Right atrium auricular region (tissue), 2 donors: ENCODE results near the gene TANK. TPM values are rescaled to one million over a fixed set of nuclear protein-coding genes. Genes with fewer than 3 reads are reported as not detected.
"Not testable (repeated sequence)": the region's sequence is repeated elsewhere in the genome, so short reads cannot be mapped to it uniquely, and the experiment has no call there.

Experiments used
- DNase-seq: peaks from one replicate; pipeline ENCODE4 v3.0.0-alpha.2; 2019; ENCODE audit warnings: low spot score
- H3K27ac ChIP-seq, 2 donors: fragments of 200-600 bp; sonication (generic); 1 replicate in 1 of 2; 2 replicates in 1 of 2; pipeline ENCODE4 v1.5.1; 2016 to 2019
- H3K27me3 ChIP-seq, 2 donors: fragments of 200-600 bp; sonication (generic); one replicate each; pipeline versions ENCODE4 v1.5.1 to v1.6.0; 2017 to 2019
- H3K36me3 ChIP-seq: fragments of 200-600 bp; sonication (generic); one replicate; pipeline ENCODE4 v1.5.1; 2016
- H3K4me1 ChIP-seq, 2 donors: fragments of 200-600 bp; sonication (generic); one replicate each; pipeline versions ENCODE4 v1.5.1 to v1.6.0; 2017 to 2019
- H3K4me3 ChIP-seq, 2 donors: fragments of 200-600 bp; sonication (generic); 1 replicate in 1 of 2; 2 replicates in 1 of 2; pipeline ENCODE4 v1.5.1; 2017 to 2019; ENCODE audit warnings: mild to moderate bottlenecking in 1 of 2, moderate library complexity in 1 of 2
- H3K9me3 ChIP-seq, 2 donors: fragments of 200-600 bp; sonication (generic); one replicate each; pipeline ENCODE4 v1.5.1; 2019
- total RNA-seq, 2 donors: library from RNA; depleted of rRNA; stranded (reverse); fragments of >200 nt; gene quantifications; one replicate each; pipeline ENCODE4 v1.1.0, GENCODE V29; 2016
- TF ChIP-seq, protein P1 (sequence below), 2 donors: fragments of 200-600 bp; sonication (generic); IDR thresholded peaks; one replicate each; pipeline ENCODE4 v1.5.1; 2019; ENCODE audit warnings: antibody characterized with exemption in 2 of 2

Gene TANK
- total RNA-seq, 2 donors from 2014 or later, result 40.2 to 50.9 TPM

DNA sequence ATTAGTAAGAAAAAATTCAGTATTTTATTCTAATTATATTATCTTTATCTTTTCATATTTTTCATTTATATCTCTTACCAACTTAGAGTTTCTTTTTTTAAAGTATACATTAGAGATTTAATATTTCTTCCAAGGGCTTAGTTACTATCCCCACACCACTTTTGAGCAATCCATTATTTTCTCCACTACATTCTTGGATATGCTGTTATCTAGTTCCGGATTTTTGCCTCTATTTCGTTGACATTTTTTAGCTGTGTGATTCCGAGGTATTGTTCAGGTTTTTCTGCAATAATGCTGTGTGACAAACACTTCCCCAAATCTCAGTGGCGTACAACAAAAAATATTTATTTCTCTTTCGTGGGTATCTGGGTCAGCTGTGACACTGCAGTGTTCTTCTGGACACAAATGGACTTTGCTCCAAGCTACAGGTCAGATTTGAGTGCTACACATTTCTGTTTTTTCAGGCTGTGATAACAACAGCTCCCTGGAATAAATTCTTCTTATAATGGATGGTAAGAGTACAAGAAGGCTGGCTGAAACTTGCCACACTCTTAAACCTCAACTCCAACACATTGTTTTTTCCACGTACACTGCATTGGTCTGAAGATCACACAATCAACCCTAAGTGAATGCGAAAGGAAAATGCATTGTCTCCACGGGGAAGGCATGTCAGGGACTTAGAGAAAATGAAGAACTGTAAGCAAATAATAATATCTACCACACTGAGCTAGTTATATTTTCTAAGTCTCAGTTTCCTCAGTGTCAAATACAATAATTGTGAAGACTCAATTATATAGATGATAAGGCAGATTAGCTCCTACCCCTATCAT, 97.1 kb downstream of the TANK start:
- TF ChIP-seq, protein P1, sequence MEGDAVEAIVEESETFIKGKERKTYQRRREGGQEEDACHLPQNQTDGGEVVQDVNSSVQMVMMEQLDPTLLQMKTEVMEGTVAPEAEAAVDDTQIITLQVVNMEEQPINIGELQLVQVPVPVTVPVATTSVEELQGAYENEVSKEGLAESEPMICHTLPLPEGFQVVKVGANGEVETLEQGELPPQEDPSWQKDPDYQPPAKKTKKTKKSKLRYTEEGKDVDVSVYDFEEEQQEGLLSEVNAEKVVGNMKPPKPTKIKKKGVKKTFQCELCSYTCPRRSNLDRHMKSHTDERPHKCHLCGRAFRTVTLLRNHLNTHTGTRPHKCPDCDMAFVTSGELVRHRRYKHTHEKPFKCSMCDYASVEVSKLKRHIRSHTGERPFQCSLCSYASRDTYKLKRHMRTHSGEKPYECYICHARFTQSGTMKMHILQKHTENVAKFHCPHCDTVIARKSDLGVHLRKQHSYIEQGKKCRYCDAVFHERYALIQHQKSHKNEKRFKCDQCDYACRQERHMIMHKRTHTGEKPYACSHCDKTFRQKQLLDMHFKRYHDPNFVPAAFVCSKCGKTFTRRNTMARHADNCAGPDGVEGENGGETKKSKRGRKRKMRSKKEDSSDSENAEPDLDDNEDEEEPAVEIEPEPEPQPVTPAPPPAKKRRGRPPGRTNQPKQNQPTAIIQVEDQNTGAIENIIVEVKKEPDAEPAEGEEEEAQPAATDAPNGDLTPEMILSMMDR (IDR thresholded peaks at IDR 0.05), result no peak
- H3K36me3 ChIP-seq, result no peaks in the 10 kb centered on the region
- H3K27ac ChIP-seq, result no peak overlapping the region
- DNase-seq, result no peak
- no peaks in the 10 kb centered on the region for H3K27me3 ChIP-seq
- no peaks in the 10 kb centered on the region for H3K9me3 ChIP-seq
- H3K4me1 ChIP-seq, result no peaks in the 10 kb centered on the region
- H3K4me3 ChIP-seq, result no peak overlapping the region

DNA sequence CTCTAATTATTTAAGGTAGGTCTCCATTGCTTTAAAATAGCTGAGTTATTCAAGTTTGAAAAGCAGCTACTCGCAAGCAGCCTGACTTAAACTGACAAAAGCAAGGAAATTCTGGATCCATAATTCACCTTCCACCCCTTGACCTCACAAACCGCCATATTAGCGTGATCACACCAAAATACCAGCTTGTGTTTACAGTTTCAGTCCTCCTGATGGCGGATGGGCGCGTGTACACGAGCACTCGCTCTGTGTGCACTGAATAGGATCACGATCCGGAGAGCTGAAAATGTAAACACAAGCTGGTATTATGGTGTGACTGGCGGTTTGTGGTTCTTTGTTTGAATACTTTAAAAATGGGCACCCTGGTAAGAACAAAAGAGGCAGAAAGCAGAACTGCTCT, 105.6 kb downstream of the TANK start:
- H3K36me3 ChIP-seq, result no peaks in the 10 kb centered on the region
- H3K27me3 ChIP-seq, result no peaks in the 10 kb centered on the region
- TF ChIP-seq, protein P1 (IDR thresholded peaks at IDR 0.05), result no peak
- H3K9me3 ChIP-seq, result no peaks in the 10 kb centered on the region
- no peak overlapping the region for H3K27ac ChIP-seq
- no peak overlapping the region for H3K4me3 ChIP-seq
- DNase-seq, result no peak
- H3K4me1 ChIP-seq, result no peaks in the 10 kb centered on the region

DNA sequence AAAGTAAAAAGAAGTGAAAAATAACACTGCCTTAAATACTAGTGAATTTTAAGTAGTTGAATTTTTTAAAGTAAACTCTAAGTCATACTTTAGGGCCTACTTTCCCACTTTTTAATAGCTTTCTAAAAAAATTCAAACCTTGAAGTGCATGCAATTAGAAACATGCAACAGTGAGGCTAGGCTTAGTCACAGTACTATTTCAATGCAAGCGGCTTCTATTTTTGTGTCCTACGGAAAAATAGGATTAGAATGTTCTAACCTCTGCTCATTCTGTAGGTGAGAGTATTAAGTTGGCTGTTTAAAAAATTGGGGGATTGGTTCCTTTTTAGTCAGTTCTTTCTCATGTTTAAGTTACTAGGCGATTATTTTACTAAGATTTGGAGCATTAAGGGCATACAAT, 108.9 kb downstream of the TANK start:
- TF ChIP-seq, protein P1 (IDR thresholded peaks at IDR 0.05), result no peak
- Histone ChIP-seq H3K4me3 (no peak overlapping the region), H3K27me3 (no peaks in the 10 kb centered on the region), H3K27ac (no peak overlapping the region), H3K4me1 (no peaks in the 10 kb centered on the region), H3K36me3 (no peaks in the 10 kb centered on the region), H3K9me3 (no peaks in the 10 kb centered on the region)
- no peak for DNase-seq

DNA sequence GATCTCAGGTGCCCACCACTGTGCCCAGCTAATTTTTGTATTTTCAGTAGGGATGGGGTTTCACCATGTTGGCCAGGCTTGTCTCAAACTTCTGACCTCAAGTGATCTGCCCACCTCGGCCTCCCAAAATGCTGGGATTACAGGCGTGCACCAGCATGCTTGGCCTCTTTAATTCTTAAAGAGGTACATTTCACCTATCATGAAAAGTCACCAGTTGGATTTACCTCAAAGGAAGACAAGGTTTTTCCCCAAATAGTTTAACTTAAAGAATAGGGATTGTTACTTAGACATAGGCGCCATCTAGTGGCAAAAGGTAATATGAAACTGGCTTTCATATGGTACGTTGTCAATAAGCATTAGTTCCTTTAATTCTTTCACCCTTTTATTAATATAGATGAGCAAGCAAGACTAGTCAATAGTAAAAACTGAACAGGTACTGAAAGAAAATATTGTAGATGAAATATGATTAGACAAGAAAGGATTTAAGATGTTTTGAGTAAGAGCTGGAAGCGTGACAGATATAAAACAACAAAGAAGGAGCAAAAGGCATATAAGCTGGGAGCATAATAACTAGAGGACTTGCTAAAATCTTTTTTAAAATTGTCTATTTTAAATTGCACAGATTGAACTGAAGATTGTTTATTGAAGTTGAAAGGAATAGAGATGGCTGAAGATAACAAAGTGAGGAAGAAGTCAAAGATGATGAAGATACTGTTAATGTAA, 113.0 kb downstream of the TANK start:
- no peaks in the 10 kb centered on the region for H3K27me3 ChIP-seq
- H3K27ac ChIP-seq, result no peak overlapping the region
- H3K36me3 ChIP-seq, result no peaks in the 10 kb centered on the region
- DNase-seq, result no peak
- TF ChIP-seq, protein P1 (IDR thresholded peaks at IDR 0.05), result peak; percentile 61 to 76
- H3K4me1 ChIP-seq, result no peaks in the 10 kb centered on the region
- no peak overlapping the region for H3K4me3 ChIP-seq
- no peaks in the 10 kb centered on the region for H3K9me3 ChIP-seq

DNA sequence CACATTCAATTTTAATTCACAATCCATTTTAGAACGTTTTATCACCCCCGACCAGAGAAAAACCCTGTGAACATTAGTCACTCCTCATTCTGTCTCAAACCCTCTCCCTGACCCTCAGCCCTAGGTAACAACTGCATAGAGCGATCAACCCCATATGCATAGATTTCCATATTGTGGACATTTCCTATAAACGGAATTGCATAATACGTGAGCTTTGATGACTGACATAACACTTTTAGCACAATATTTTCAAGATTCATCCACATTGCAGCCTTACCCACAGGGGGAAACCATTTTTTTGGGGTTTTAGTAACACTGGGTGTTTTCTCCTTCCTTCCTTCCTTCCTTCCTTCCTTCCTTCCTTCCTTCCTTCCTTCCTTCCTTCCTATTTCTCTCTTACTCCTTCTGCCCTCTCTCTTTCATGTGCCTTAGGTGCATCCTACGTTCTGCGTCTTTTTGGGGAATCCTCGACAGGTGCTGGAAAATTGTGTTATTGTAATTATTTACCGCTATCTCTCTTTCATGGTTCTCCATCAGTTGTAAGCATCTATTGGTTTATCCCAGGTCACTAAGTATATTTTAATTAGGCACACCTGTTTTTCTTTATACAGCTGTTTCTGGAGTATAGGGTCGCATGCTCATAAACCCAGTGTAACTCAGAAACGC, 118.5 kb downstream of the TANK start:
- H3K27me3 ChIP-seq, H3K9me3 ChIP-seq, H3K4me3 ChIP-seq, H3K4me1 ChIP-seq, H3K27ac ChIP-seq, H3K36me3 ChIP-seq, DNase-seq: not testable (repeated sequence)

DNA sequence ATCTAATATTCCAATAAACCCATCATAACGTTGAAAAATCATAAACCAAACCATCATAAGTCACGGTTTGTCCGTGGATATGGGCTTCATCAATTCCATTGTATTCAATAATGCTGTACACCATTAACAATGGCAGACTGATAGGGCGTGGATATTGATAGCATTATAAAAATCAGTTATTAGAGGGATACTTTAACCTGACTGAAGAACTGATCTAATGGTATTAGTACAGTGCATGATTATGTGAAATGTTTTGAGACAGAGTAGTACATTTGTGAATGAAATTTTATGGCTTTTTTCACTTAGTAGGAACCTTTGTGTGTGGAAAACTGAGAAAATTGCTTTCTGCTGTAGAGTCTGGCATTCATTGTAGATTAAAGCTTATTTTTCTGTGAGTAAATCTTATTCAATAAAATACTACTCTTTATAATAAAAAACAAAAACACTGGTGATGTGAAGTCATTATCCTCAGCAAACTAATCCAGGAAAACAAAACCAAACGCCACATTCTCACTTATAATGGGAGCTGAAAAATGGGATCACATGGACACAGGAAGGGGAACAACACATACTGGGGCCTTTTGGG, 119.1 kb downstream of the TANK start:
- H3K27ac ChIP-seq, H3K4me1 ChIP-seq, DNase-seq, H3K36me3 ChIP-seq, H3K4me3 ChIP-seq, H3K9me3 ChIP-seq, H3K27me3 ChIP-seq: not testable (repeated sequence)

DNA sequence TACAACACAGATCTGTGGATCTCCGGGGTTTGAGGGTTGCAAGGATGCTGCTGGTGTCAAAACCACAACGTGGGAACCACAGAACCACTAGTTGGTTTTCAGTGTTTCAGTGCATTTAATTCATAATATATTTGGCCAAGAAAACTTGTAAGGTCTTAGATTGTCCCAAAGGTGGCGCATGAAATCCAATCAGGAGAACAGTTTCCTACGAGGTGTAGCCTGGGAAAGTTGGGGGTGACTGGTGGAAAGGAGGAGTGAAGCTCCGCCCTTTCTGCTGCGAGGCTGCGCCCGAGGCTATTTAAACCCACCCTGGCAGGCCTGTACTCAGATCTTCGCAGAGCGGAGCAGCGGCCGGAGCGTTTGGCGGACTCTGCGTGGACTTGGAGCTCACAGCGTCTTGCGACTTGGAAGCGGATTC, 120.7 kb downstream of the TANK start:
- H3K4me1 ChIP-seq, H3K36me3 ChIP-seq, H3K27ac ChIP-seq, H3K9me3 ChIP-seq, H3K4me3 ChIP-seq, H3K27me3 ChIP-seq: not testable (repeated sequence)
- DNase-seq, result peak; percentile 91

DNA sequence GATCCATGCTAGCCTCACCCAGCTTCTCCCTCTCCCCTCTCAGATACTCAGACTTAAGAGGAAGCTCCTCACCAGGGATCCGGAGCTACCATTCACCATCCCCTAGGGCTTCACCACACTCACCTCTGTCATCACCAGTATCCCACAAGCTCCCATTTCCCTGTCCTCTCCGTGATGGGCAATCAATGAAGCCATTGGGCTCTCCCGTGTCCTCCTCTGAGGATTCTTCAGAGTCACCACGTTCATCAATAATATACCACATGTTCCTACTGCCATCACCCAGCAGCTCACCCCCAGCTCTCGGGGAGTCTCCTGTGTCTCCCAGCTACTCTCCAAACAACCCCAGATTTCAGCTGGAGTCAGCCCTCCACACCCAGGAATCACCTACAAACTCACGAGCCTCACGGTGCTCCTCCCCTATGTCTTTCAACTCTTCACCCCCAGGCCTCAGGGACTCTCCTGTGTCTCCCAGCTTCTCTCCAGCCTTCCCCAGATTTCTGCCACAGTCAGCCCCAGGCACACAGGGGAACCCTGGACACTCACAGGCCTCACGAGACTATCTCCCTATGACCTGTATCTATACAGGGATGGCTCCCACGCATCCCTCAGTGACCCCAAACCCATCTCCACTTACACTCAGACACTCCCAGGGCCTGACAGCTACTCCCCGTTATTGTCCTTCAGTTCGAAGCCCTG, 121.5 kb downstream of the TANK start:
- not testable (repeated sequence) for H3K36me3 ChIP-seq, DNase-seq, H3K27me3 ChIP-seq, H3K4me3 ChIP-seq, H3K9me3 ChIP-seq, H3K27ac ChIP-seq, H3K4me1 ChIP-seq

DNA sequence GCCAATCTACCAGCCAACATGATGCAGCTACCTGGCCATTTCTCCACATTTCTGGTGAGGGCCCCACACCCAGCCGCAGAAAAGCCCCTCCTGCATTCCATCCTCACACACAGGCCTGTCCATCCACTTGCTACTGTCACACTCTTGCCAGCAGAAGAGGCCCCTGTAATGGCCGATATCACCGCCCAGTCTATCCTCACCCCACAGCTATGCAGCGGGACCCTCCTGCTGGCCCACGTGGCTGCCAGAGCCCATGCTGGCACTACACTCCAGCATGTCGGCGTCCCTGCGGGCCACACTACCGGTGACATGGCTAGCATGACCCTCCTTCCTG, 122.0 kb downstream of the TANK start:
- H3K36me3 ChIP-seq, H3K9me3 ChIP-seq, H3K4me1 ChIP-seq, H3K27ac ChIP-seq, H3K27me3 ChIP-seq, H3K4me3 ChIP-seq, DNase-seq: not testable (repeated sequence)
